Epithelial cell of esophagus (primary cell): ENCODE measurements around the gene KRT85.

Experiments
- DNase-seq: peaks from one replicate; pipeline ENCODE4 v3.0.0; 2010; ENCODE audit warnings: low read depth
- H3K4me3 ChIP-seq: 2 replicates; pipeline ENCODE4 v1.5.1; 2011; ENCODE audit warnings: mild to moderate bottlenecking, low read length, control low read depth
- TF ChIP-seq, protein P1 (sequence below): IDR thresholded peaks from 2 replicates; pipeline ENCODE4 v1.5.1; 2011; ENCODE audit warnings: low read depth, mild to moderate bottlenecking, low read length, control low read depth, inconsistent platforms; ENCODE audit not compliant: insufficient read depth; ENCODE audit errors: missing control alignments

KRT85 gene

DNA sequence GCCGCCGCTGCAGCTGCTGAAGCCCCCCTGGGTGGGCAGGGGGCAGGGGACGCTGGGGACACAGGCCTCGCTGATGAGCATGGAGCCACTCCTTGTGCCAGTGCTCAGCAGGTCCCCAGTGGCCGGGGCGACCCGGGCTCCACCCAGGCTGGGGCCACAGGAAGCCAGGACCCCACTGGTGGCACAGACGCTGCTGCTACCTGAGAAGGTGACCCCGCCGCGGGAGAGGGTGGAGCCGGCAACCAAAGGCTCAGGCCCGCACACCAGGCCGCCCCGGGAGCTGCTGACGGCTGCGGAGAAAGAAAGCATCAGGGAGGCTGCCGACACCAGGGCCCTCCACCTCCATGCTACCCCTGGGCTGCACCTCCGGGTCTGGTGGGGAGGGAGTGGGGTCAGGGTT, 10.8 kb upstream of the KRT85 start:
- no peak overlapping the region for H3K4me3 ChIP-seq
- no peak for DNase-seq
- TF ChIP-seq, protein P1, sequence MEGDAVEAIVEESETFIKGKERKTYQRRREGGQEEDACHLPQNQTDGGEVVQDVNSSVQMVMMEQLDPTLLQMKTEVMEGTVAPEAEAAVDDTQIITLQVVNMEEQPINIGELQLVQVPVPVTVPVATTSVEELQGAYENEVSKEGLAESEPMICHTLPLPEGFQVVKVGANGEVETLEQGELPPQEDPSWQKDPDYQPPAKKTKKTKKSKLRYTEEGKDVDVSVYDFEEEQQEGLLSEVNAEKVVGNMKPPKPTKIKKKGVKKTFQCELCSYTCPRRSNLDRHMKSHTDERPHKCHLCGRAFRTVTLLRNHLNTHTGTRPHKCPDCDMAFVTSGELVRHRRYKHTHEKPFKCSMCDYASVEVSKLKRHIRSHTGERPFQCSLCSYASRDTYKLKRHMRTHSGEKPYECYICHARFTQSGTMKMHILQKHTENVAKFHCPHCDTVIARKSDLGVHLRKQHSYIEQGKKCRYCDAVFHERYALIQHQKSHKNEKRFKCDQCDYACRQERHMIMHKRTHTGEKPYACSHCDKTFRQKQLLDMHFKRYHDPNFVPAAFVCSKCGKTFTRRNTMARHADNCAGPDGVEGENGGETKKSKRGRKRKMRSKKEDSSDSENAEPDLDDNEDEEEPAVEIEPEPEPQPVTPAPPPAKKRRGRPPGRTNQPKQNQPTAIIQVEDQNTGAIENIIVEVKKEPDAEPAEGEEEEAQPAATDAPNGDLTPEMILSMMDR: no peak

DNA sequence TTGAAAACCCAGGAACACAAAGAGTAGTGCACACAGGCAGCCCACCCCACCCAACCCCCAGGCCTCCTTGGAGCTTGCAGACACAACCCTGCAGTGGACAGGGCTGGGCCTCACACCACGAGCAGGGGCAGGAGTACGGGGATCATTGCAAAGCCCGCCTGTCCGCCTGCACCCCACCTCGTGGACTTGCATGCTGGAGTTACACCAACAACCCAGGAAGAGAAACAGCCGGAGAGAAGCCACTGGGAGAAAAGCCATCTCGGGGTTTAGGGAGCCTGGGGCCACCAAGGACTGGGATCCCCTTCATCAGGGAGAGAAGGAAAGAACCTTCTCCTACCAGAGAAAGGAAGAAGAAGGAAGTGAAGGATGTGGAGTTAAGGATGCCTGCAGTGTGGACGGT, 10.0 kb upstream of the KRT85 start:
- no peak overlapping the region for H3K4me3 ChIP-seq
- DNase-seq: no peak
- TF ChIP-seq, protein P1: no peak

GRCh38 chr12:52372216-52373154, 5.2 kb upstream of the KRT85 start:
- H3K4me3 ChIP-seq: no peak overlapping the region
- DNase-seq: peak; percentile 93
- TF ChIP-seq, protein P1: peak; percentile 97

DNA sequence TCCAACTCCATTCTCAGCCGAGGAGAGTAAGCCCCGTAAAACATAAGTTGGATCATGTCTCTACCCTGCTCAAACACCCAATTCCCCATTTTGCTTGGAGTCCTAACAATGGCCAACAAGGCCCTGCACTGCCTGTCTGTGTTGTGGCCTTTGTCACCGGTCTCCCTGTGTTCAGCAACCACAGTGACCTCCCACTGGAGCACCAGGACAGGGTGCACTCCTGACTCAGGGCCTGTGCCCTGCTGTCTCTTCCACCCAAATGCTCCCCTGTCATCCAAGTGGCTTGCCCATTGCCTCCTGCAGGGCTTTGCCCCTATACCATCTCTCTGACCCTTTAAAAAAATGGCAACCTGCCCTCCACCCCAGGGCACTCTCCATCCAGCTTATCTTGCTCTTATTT, 4.4 kb upstream of the KRT85 start:
- TF ChIP-seq, protein P1: no peak
- no peak for DNase-seq
- no peak overlapping the region for H3K4me3 ChIP-seq

DNA sequence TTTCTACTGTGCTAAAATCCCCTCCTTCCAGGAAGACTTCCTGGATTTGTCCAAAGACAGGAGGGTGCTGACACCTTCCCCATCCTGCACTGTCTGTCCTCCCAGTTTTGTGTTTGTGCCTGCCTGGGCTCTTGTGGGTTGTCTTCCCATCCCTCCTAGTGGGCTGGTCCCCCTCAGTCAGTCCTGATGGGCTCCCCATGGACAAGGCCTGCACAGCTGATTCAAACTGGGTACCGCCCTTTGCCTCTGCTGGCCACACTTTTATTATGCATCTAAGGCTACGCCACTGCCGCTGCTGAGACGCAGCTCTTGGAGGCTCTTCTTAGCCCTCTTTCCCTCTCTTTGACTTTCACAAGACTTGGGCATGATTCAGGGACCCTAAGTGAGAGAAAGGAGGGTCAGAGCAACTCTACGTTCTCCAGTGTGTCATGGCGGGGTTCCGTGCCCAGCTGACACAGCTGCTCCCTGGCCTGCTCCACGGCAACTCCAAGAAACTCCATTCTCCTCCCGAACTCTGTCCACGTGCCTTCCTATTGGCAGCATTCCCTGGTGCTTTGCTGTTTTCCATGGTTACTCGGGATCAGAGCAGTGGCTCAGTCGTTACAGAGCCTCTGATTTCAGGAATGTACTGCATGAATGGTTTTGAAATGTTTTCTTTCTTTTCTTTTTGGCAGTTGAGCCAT, 3.8 kb upstream of the KRT85 start:
- DNase-seq: no peak
- no peak overlapping the region for H3K4me3 ChIP-seq
- TF ChIP-seq, protein P1: no peak

DNA sequence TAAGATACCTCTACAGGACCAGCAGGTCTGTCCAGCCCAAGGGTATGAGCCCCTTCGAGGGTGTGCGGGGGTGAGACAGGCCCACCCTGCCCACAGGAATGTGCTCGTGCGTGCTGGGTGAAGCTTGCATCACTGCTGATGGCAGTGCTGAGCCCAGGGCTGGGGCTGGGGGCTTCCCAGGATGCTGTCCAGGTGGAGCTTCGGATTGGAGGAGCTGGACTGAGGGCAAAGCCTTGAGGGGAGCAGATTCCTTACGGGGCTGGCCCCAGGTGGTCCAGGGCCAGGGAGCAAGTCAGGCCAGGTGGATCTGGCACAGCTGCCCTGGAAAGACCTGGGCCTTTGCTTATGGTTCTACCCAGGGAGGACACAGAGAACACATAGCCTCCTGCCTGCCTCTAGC, 2.5 kb upstream of the KRT85 start:
- TF ChIP-seq, protein P1: no peak
- DNase-seq: no peak
- H3K4me3 ChIP-seq: no peak overlapping the region
